DND-41 (cell line): ENCODE data around the gene UHRF1.

Experiments used
- ATAC-seq: fragments of 200-7000 bp; cut with Tn5 transposase; 3 replicates; pipeline ENCODE4 v1.9.1; 2021; ENCODE audit warnings: low read depth; ENCODE audit not compliant: insufficient read depth
- DNase-seq: peaks from one replicate; pipeline ENCODE4 v3.0.0-alpha.2; 2020
- H2AFZ ChIP-seq: 2 replicates; pipeline ENCODE4 v1.6.0; 2012; ENCODE audit warnings: low read depth, low read length
- H3K27ac ChIP-seq: 2 replicates; pipeline ENCODE4 v1.5.1; 2012; ENCODE audit warnings: low read length, inconsistent platforms
- H3K27me3 ChIP-seq: fragments of 200-600 bp; sonication (generic); 2 replicates; pipeline ENCODE4 v1.6.0; 2012; ENCODE audit warnings: low read length, mild to moderate bottlenecking, inconsistent platforms; ENCODE audit not compliant: insufficient read depth, poor library complexity
- H3K36me3 ChIP-seq: 2 replicates; pipeline ENCODE4 v1.5.1; 2012; ENCODE audit warnings: low read length, inconsistent platforms; ENCODE audit not compliant: insufficient read depth
- H3K4me1 ChIP-seq: 2 replicates; pipeline ENCODE4 v1.5.1; 2012; ENCODE audit warnings: mild to moderate bottlenecking, low read length; ENCODE audit not compliant: insufficient read depth
- H3K4me2 ChIP-seq: 2 replicates; pipeline ENCODE4 v1.6.0; 2012; ENCODE audit warnings: mild to moderate bottlenecking, moderate library complexity, low read length, inconsistent platforms; ENCODE audit not compliant: insufficient read depth
- H3K4me3 ChIP-seq, 2 experiments: fragments of 200-600 bp in 1 of 2; shearing (Covaris generic) in 1 of 2; 2 replicates each; pipeline ENCODE4 v1.5.1; 2012 to 2016; ENCODE audit warnings: inconsistent platforms in 2 of 2, low read length in 2 of 2, mild to moderate bottlenecking in 2 of 2, low read depth in 1 of 2, moderate library complexity in 1 of 2
- H3K79me2 ChIP-seq: 2 replicates; pipeline ENCODE4 v1.6.0; 2012; ENCODE audit warnings: low read length, inconsistent platforms; ENCODE audit not compliant: insufficient read depth
- H3K9ac ChIP-seq: 2 replicates; pipeline ENCODE4 v1.6.0; 2012; ENCODE audit warnings: low read depth, mild to moderate bottlenecking, inconsistent platforms, low read length, moderate library complexity
- H3K9me3 ChIP-seq: 2 replicates; pipeline ENCODE4 v1.5.1; 2012; ENCODE audit warnings: low read length, moderate library complexity, mild to moderate bottlenecking, inconsistent platforms; ENCODE audit not compliant: insufficient read depth, severe bottlenecking
- H4K20me1 ChIP-seq: 2 replicates; pipeline ENCODE4 v1.6.0; 2012; ENCODE audit warnings: low read length; ENCODE audit not compliant: insufficient read depth
- CTCF ChIP-seq: IDR thresholded peaks from 2 replicates; pipeline ENCODE4 v1.5.1; 2012; ENCODE audit warnings: borderline replicate concordance, low read length, moderate library complexity, mild to moderate bottlenecking; ENCODE audit not compliant: poor library complexity, severe bottlenecking; ENCODE audit errors: extremely low read depth
- EZH2 ChIP-seq: IDR thresholded peaks from 3 replicates; pipeline ENCODE4 v1.6.1; 2012; ENCODE audit warnings: borderline replicate concordance, low read depth, mild to moderate bottlenecking, moderate library complexity, low read length, inconsistent platforms; ENCODE audit not compliant: severe bottlenecking

Gene UHRF1

DNA sequence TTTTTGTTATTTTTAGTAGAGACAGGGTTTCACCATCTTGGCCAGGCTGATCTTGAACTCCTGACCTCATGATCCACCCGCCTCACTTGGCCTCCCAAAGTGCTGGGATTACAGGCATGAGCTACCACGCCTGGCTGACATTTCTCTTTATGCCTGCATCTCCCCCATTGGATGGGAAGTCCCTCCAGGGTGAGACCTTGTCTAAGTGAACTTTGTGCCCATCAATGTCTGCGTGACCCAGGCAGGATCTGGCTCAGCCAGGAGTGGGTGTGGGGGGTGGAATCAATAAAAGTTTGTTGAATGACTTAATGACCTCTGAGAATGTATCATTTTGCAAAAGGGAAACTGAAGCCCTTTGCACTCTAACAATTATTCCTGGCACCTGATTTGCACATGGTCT, 4.8 kb upstream of the UHRF1 start:
- no peak overlapping the region for H3K4me2 ChIP-seq
- no peaks in the 10 kb centered on the region for H3K79me2 ChIP-seq
- no peak for TF ChIP-seq EZH2
- no peak for TF ChIP-seq CTCF
- no peaks in the 10 kb centered on the region; the same call in 1 of the 2 replicates for H3K36me3 ChIP-seq
- no peak overlapping the region for H3K4me3 ChIP-seq
- H3K9me3 ChIP-seq, result no peaks in the 10 kb centered on the region
- H3K27me3 ChIP-seq, result no peaks in the 10 kb centered on the region
- no peaks in the 10 kb centered on the region for H4K20me1 ChIP-seq
- no peak overlapping the region for H3K9ac ChIP-seq
- ATAC-seq (no peak), DNase-seq (no peak)
- H3K27ac ChIP-seq, result no peak overlapping the region
- peaks cover 8% of the 10 kb centered on the region for H3K4me1 ChIP-seq
- H2AFZ ChIP-seq, result no peak overlapping the region

DNA sequence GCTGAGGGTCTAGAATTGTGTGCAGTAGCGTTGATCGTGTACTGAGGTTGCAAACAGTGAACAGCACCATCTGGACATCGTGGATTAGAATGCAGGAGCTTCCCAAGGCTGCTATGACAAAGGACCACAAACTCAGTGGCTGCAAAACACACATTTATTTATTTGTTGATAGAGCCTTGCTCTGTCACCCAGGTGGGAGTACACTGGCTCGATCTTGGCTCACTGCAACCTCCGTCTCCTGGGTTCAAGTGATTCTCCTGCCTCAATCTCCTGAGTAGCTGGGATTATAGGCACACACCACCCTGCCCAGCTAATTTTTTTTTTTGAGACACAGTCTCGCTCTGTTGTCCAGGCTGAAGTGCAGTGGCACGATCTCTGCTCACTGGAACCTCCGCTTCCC, 2.3 kb upstream of the UHRF1 start:
- ATAC-seq (no peak), DNase-seq (no peak)
- Histone ChIP-seq H3K36me3 (peaks cover 17% of the 10 kb centered on the region), H3K79me2 (peaks cover 21% of the 10 kb centered on the region), H3K9ac (no peak overlapping the region), H3K4me3 (no peak overlapping the region), H3K27me3 (no peaks in the 10 kb centered on the region), H2AFZ (no peak overlapping the region), H3K27ac (no peak overlapping the region), H3K4me1 (peaks cover 23% of the 10 kb centered on the region), H3K9me3 (no peaks in the 10 kb centered on the region), H3K4me2 (no peak overlapping the region), H4K20me1 (peaks cover 17% of the 10 kb centered on the region)
- TF ChIP-seq EZH2 (no peak), CTCF (no peak)

GRCh38 chr19:4908360-4908759, 941 bp upstream of the UHRF1 start:
- Histone ChIP-seq H3K9me3 (no peaks in the 10 kb centered on the region), H2AFZ (no peak overlapping the region), H3K36me3 (peaks cover 31% of the 10 kb centered on the region), H3K9ac (peak overlapping the region; percentile 92; the same call in 1 of the 2 replicates), H3K4me3 (no peak overlapping the region), H3K27me3 (no peaks in the 10 kb centered on the region), H3K4me1 (peaks cover 36% of the 10 kb centered on the region), H3K4me2 (no peak overlapping the region; the same call in 1 of the 2 replicates), H3K79me2 (peaks cover 35% of the 10 kb centered on the region), H4K20me1 (peaks cover 31% of the 10 kb centered on the region), H3K27ac (no peak overlapping the region)
- ATAC-seq, result no peak
- no peak for DNase-seq
- no peak for TF ChIP-seq EZH2
- TF ChIP-seq CTCF, result no peak

DNA sequence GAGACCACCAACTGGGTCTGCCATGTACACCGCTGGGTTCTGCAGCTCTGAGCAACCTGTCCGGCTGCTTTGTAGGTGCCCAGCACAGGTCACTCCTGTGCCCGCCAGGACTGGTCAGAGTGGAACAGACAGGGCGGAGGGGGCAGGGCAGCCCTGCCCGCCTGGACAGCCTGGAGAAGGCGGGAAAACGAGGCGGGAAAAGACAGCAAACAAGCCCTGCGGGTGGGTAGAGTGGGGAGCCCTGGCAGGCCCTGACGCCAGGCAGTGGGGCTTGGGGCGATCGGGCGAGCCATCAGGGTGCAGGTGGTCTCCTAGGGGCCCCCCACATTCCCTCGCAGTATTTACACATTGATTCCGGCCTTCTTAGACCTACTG, 533 bp upstream of the UHRF1 start:
- Histone ChIP-seq H3K4me3 (peak overlapping the region in 1 of 2 experiments; percentile 61; a peak in 1 of 4 replicates), H2AFZ (peak overlapping the region; percentile 70), H3K4me2 (peak overlapping the region; percentile 70), H3K27ac (peak overlapping the region; percentile 88), H3K9ac (peak overlapping the region; percentile 92), H3K36me3 (peaks cover 35% of the 10 kb centered on the region), H3K79me2 (peaks cover 39% of the 10 kb centered on the region), H4K20me1 (peaks cover 35% of the 10 kb centered on the region), H3K27me3 (no peaks in the 10 kb centered on the region), H3K4me1 (peaks cover 40% of the 10 kb centered on the region), H3K9me3 (no peaks in the 10 kb centered on the region)
- TF ChIP-seq CTCF (no peak), EZH2 (no peak)
- no peak for DNase-seq
- ATAC-seq, result no peak
